ENCODE measurements around the gene CAPZA1.

DNA sequence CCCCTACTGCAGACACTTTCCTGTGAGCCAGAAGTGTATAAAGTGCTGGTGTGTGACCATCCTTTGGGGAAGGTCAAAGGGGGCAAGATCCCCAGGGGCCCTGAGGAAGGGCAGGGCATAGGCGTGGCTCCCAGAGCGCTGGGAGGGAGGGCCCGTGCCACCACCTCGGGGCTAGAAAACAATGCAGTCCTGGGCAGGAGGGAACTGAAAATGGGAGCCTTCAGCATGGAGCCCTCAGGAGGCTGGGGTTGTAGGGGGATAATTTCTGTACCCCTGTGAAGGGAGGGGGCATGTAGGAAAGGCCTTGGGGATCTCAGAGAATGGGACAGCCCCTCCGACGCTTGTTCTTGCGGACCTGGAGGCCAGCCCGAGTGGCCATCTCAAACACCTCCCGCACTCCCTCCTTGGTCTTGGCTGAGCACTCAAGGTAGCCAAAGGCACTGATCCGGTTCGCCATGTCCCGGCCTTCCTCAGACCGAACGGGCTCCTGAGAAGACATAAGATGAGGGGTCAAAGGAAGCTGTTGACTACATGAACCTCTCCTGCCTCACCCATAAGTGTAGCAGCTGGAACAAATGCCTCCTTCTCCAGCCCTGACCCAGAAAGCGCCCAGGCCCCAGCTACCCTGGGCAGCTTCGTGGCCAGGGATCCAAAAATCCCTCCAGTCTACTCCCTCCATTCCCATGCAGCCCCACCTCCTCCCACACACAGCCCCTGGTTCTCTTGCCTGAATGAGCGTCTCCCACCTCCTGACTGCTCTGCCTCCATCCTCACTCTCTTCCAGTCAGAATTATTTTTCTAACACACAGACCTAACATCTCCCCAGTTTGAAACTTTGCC is 81.8 kb downstream of the CAPZA1 start:
- TF ChIP-seq, protein P1, sequence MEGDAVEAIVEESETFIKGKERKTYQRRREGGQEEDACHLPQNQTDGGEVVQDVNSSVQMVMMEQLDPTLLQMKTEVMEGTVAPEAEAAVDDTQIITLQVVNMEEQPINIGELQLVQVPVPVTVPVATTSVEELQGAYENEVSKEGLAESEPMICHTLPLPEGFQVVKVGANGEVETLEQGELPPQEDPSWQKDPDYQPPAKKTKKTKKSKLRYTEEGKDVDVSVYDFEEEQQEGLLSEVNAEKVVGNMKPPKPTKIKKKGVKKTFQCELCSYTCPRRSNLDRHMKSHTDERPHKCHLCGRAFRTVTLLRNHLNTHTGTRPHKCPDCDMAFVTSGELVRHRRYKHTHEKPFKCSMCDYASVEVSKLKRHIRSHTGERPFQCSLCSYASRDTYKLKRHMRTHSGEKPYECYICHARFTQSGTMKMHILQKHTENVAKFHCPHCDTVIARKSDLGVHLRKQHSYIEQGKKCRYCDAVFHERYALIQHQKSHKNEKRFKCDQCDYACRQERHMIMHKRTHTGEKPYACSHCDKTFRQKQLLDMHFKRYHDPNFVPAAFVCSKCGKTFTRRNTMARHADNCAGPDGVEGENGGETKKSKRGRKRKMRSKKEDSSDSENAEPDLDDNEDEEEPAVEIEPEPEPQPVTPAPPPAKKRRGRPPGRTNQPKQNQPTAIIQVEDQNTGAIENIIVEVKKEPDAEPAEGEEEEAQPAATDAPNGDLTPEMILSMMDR (IDR thresholded peaks at IDR 0.05): no peak
- TF ChIP-seq POLR2A (IDR thresholded peaks at IDR 0.05): no peak
- no peak for TF ChIP-seq EP300 (IDR thresholded peaks at IDR 0.05)

Measured in gastroesophageal sphincter (tissue), 3 donors.